Keratinocyte (primary cell): ENCODE data around the gene LHX2. TPM values are rescaled to one million over a fixed set of nuclear protein-coding genes. Genes with fewer than 3 reads are reported as not detected.
A peak's percentile ranks its signal among the peaks of the same experiment; 100 is the strongest.

Experiments
- DNase-seq: peaks from one replicate; pipeline ENCODE4 v3.0.0-alpha.2; 2011; ENCODE audit warnings: low read depth, missing footprints, low spot score
- FAIRE-seq: peaks from 2 replicates; lab custom pipeline; 2011; peaks lifted over from hg19 to GRCh38; lab: Jason Lieb, UNC
- H2AFZ ChIP-seq: 2 replicates; pipeline ENCODE4 v1.6.0; 2012; ENCODE audit warnings: low read length, control low read depth, inconsistent platforms; ENCODE audit not compliant: control insufficient read depth
- H3K27ac ChIP-seq: 2 replicates; pipeline ENCODE4 v1.5.1; 2011; ENCODE audit warnings: low read length; ENCODE audit not compliant: control insufficient read depth, insufficient read depth
- H3K27me3 ChIP-seq: 3 replicates; pipeline ENCODE4 v1.6.0; 2011; ENCODE audit warnings: low read length; ENCODE audit not compliant: control insufficient read depth, insufficient read depth; ENCODE audit errors: extremely low read depth
- H3K36me3 ChIP-seq, 2 experiments: 2 replicates in 1 of 2; 3 replicates in 1 of 2; pipeline ENCODE4 v1.5.1; 2011; ENCODE audit warnings: low read length in 2 of 2, mild to moderate bottlenecking in 1 of 2; ENCODE audit not compliant: control insufficient read depth in 2 of 2, insufficient read depth in 2 of 2; ENCODE audit errors: extremely low read depth in 1 of 2
- H3K4me1 ChIP-seq: 3 replicates; pipeline ENCODE4 v1.5.1; 2011; ENCODE audit warnings: low read length; ENCODE audit not compliant: control insufficient read depth, insufficient read depth; ENCODE audit errors: extremely low read depth
- H3K4me2 ChIP-seq: 3 replicates; pipeline ENCODE4 v1.6.0; 2011; ENCODE audit warnings: low read depth, low read length; ENCODE audit not compliant: control insufficient read depth, insufficient read depth; ENCODE audit errors: extremely low read depth
- H3K4me3 ChIP-seq, 3 experiments: fragments of 200-600 bp in 1 of 3; sonication (generic) in 1 of 3; 2 replicates in 2 of 3; 3 replicates in 1 of 3; pipeline ENCODE4 v1.5.1; 2011 to 2016; ENCODE audit warnings: low read length in 3 of 3, mild to moderate bottlenecking in 3 of 3, control low read depth in 2 of 3, inconsistent platforms in 1 of 3, low read depth in 1 of 3, mixed read lengths in 1 of 3, mixed run types in 1 of 3, moderate library complexity in 1 of 3; ENCODE audit not compliant: control insufficient read depth in 2 of 3, insufficient read depth in 2 of 3; ENCODE audit errors: extremely low read depth in 1 of 3
- H3K79me2 ChIP-seq: 2 replicates; pipeline ENCODE4 v1.6.0; 2012; ENCODE audit warnings: low read length; ENCODE audit not compliant: control insufficient read depth, insufficient read depth
- H3K9ac ChIP-seq: 3 replicates; pipeline ENCODE4 v1.6.0; 2011; ENCODE audit warnings: low read length; ENCODE audit not compliant: control insufficient read depth, insufficient read depth; ENCODE audit errors: extremely low read depth
- H3K9me1 ChIP-seq: 3 replicates; pipeline ENCODE4 v1.6.0; 2011; ENCODE audit warnings: low read length; ENCODE audit not compliant: control insufficient read depth, insufficient read depth; ENCODE audit errors: extremely low read depth
- H3K9me3 ChIP-seq: 2 replicates; pipeline ENCODE4 v1.5.1; 2012; ENCODE audit warnings: low read depth, low read length; ENCODE audit not compliant: control insufficient read depth
- H4K20me1 ChIP-seq: 3 replicates; pipeline ENCODE4 v1.6.0; 2011; ENCODE audit warnings: low read length; ENCODE audit not compliant: control insufficient read depth, insufficient read depth; ENCODE audit errors: extremely low read depth
- EZH2 ChIP-seq: IDR thresholded peaks from one replicate; pipeline ENCODE4 v1.6.1; 2012; ENCODE audit warnings: inconsistent platforms, mild to moderate bottlenecking, low read length, moderate library complexity
- dilution Hi-C: fragments of 300-500 bp; cut with MboI; formaldehyde crosslinking; loops from one replicate; pipeline ENCODE4 v1.7.0; 2020; ENCODE audit warnings: low sequenced_read_pairs; ENCODE audit not compliant: extremely low pct_ligation_motif_present
- polyA plus RNA-seq, 5 experiments: library from polyadenylated mRNA; depleted of rRNA in 3 of 5; stranded (reverse) in 3 of 5; stranded (forward) in 1 of 5; unstranded in 1 of 5; fragments of >200 nt; gene quantifications; 1 replicate in 1 of 5; 2 replicates in 3 of 5; 3 replicates in 1 of 5; pipeline versions ENCODE4 v1.2.1 to v1.2.3, GENCODE V29; 2011 to 2012; ENCODE audit warnings: missing spikeins in 2 of 5, low read depth in 1 of 5, low replicate concordance in 1 of 5
- TF ChIP-seq, protein P1 (sequence below), 3 experiments: IDR thresholded peaks in 1 of 3; conservative IDR thresholded peaks in 1 of 3; optimal IDR thresholded peaks in 1 of 3; 2 replicates in 2 of 3; 3 replicates in 1 of 3; pipeline versions ENCODE3 to v1.5.1; 2011; ENCODE audit warnings: low read length in 3 of 3, mild to moderate bottlenecking in 3 of 3, moderate library complexity in 2 of 3, control low read depth in 1 of 3, inconsistent platforms in 1 of 3; ENCODE audit not compliant: insufficient read depth in 2 of 3; ENCODE audit errors: extremely low read depth in 1 of 3

Gene LHX2
- polyA plus RNA-seq, 1 donor (not counting 4 experiments of a cell fraction or from before 2014, with no cell fraction given): 0.07 TPM

GRCh38 chr9:124010665-124011321 is 775 bp upstream of the LHX2 start:
- TF ChIP-seq, protein P1, sequence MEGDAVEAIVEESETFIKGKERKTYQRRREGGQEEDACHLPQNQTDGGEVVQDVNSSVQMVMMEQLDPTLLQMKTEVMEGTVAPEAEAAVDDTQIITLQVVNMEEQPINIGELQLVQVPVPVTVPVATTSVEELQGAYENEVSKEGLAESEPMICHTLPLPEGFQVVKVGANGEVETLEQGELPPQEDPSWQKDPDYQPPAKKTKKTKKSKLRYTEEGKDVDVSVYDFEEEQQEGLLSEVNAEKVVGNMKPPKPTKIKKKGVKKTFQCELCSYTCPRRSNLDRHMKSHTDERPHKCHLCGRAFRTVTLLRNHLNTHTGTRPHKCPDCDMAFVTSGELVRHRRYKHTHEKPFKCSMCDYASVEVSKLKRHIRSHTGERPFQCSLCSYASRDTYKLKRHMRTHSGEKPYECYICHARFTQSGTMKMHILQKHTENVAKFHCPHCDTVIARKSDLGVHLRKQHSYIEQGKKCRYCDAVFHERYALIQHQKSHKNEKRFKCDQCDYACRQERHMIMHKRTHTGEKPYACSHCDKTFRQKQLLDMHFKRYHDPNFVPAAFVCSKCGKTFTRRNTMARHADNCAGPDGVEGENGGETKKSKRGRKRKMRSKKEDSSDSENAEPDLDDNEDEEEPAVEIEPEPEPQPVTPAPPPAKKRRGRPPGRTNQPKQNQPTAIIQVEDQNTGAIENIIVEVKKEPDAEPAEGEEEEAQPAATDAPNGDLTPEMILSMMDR (optimal IDR thresholded peaks at IDR 0.05 in 1 of 3, IDR thresholded peaks at IDR 0.05 in 1 of 3, conservative IDR thresholded peaks at IDR 0.05 in 1 of 3; ENCODE audit: extremely low read depth in 1 of 3, insufficient read depth in 2 of 3, low read length in 3 of 3): no peak
- peak; percentile 88 for TF ChIP-seq EZH2
- no peaks in the 10 kb centered on the region for H3K9me1 ChIP-seq
- dilution Hi-C loops: no loop called here
- peaks cover 20% of the 10 kb centered on the region for H3K4me1 ChIP-seq
- FAIRE-seq: no peak
- H2AFZ ChIP-seq: no peak overlapping the region
- peaks cover 9% of the 10 kb centered on the region for H4K20me1 ChIP-seq
- H3K79me2 ChIP-seq: no peaks in the 10 kb centered on the region
- H3K36me3 ChIP-seq: no peaks in the 10 kb centered on the region
- no peak overlapping the region for H3K27ac ChIP-seq
- no peak overlapping the region for H3K9ac ChIP-seq
- no peak for DNase-seq
- H3K9me3 ChIP-seq: no peaks in the 10 kb centered on the region
- no peak overlapping the region for H3K4me3 ChIP-seq
- peak overlapping the region; percentile 54 for H3K4me2 ChIP-seq
- H3K27me3 ChIP-seq: peaks cover 98% of the 10 kb centered on the region

DNA sequence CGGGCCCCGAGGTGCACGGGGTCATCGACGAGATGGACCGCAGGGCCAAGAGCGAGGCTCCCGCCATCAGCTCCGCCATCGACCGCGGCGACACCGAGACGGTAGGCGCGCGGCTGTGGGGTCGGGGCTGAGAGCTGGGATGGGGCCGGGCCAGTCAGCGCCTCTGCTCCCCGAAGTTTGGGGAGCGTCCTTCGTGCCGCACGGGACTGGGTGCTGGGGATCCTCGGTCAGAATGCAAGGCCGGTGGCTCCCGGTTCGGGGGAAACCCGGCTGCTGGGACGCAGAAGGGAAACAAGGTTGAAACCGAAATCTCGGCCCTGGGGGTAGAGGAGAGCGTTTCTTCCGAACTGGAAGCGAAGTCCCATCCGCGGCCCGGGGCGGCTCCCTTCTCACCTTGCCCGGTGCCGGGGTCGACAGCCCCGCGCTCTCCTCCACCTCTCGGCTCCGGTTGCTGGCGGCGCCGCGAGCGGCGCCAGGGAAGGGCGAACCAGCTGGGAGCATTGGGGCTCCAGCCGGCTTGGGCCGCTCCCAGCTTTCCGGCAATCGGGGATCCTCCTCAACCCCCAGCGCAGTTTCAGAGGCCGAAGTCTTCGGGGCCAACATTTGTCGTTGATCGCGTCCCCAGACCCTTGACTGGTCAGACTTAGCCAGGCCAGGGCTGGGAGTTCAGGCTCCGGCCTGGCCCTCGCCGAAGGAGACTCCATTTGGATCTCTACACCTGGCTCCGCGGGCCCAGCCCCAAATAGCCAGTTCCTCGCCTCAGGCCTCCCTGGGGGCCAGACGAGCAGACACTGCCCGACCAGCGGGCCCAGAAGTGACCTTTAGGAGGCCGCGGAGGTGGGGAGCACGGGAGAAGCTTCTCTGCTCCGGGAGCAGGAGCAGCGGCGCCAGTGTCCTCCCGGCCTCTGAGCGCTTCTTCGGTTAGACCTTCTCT is 1.1 kb downstream of the LHX2 start:
- Histone ChIP-seq H3K9ac (no peak overlapping the region), H3K4me3 (no peak overlapping the region), H3K27ac (no peak overlapping the region)

More for the DNA sequence above, 1.1 kb downstream of the LHX2 start:
- Histone ChIP-seq H2AFZ (no peak overlapping the region), H4K20me1 (peaks cover 2% of the 10 kb centered on the region), H3K36me3 (no peaks in the 10 kb centered on the region), H3K27me3 (peaks cover 98% of the 10 kb centered on the region), H3K4me1 (peaks cover 10% of the 10 kb centered on the region), H3K4me2 (peak overlapping the region; percentile 22), H3K79me2 (no peaks in the 10 kb centered on the region), H3K9me1 (no peaks in the 10 kb centered on the region), H3K9me3 (no peaks in the 10 kb centered on the region)
- dilution Hi-C loops: no loop called here
- DNase-seq: no peak
- TF ChIP-seq, protein P1 (optimal IDR thresholded peaks at IDR 0.05 in 1 of 3, IDR thresholded peaks at IDR 0.05 in 1 of 3, conservative IDR thresholded peaks at IDR 0.05 in 1 of 3; ENCODE audit: extremely low read depth in 1 of 3, insufficient read depth in 2 of 3, low read length in 3 of 3): no peak
- TF ChIP-seq EZH2: peak; percentile 95
- no peak for FAIRE-seq
